LoVo (cell line): ENCODE results near the gene CPNE1.

Experiments
- DNase-seq: peaks from one replicate; pipeline ENCODE4 v3.0.0-alpha.2; 2016; ENCODE audit warnings: low spot score

Gene CPNE1

GRCh38 chr20:35620818-35621559 is 43.7 kb downstream of the CPNE1 start:
- no peak for DNase-seq

- DNase-seq: peak; percentile 88
Measured at GRCh38 chr20:35619196-35620095, 45.3 kb downstream of the CPNE1 start.

GRCh38 chr20:35618263-35619131 is 46.2 kb downstream of the CPNE1 start:
- no peak for DNase-seq

GRCh38 chr20:35617397-35618262 is 47.1 kb downstream of the CPNE1 start:
- DNase-seq: no peak

GRCh38 chr20:35616465-35617396 is 48.0 kb downstream of the CPNE1 start:
- DNase-seq: peak; percentile 25

- DNase-seq: peak; percentile 99
Measured at GRCh38 chr20:35615667-35616464, 48.8 kb downstream of the CPNE1 start, which contains the start of gene SPAG4. Gene SPAG4 (plus strand): TSS chr20:35615829. CDS start chr20:35616004, 175 bp downstream.

GRCh38 chr20:35611482-35611881 is 53.2 kb downstream of the CPNE1 start:
- no peak for DNase-seq

GRCh38 chr20:35610833-35611427 is 53.8 kb downstream of the CPNE1 start:
- DNase-seq: no peak

- DNase-seq: peak; percentile 14
Measured at GRCh38 chr20:35607003-35607735, 57.5 kb downstream of the CPNE1 start.

GRCh38 chr20:35606127-35606526 is 58.6 kb downstream of the CPNE1 start:
- DNase-seq: no peak

GRCh38 chr20:35604449-35604747 is 60.3 kb downstream of the CPNE1 start:
- no peak for DNase-seq

GRCh38 chr20:35603695-35604448 is 60.8 kb downstream of the CPNE1 start:
- DNase-seq: no peak

GRCh38 chr20:35602851-35603495 is 61.7 kb downstream of the CPNE1 start:
- no peak for DNase-seq

- no peak for DNase-seq
Measured at GRCh38 chr20:35601990-35602389, 62.7 kb downstream of the CPNE1 start.

- DNase-seq: no peak
Measured at GRCh38 chr20:35600993-35601973, 63.4 kb downstream of the CPNE1 start.
